GM23338 (cell line): ENCODE measurements around the gene NSUN4. TPM values are rescaled to one million over a fixed set of nuclear protein-coding genes. Genes with fewer than 3 reads are reported as not detected.

ENCODE experiments used
- ATAC-seq: fragments of 200-7000 bp; cut with Tn5 transposase; 3 replicates; pipeline ENCODE4 v1.9.1; 2020
- DNase-seq: peaks from one replicate; pipeline ENCODE4 v3.0.0-alpha.2; 2015; ENCODE audit warnings: low spot score
- H2AFZ ChIP-seq: fragments of 200-600 bp; sonication (generic); 2 replicates; pipeline ENCODE4 v1.8.0; 2016; ENCODE audit warnings: antibody characterized with exemption, mild to moderate bottlenecking, moderate library complexity
- H3F3A ChIP-seq: fragments of 200-600 bp; sonication (generic); replicated peaks from 2 replicates; pipeline ENCODE4 v1.8.0; 2017; ENCODE audit warnings: antibody characterized with exemption, mixed run types, low read depth
- H3K27ac ChIP-seq: fragments of 200-600 bp; sonication (generic); 2 replicates; pipeline ENCODE4 v1.6.1; 2016; ENCODE audit warnings: low read depth
- H3K27me3 ChIP-seq: fragments of 200-600 bp; sonication (generic); 2 replicates; pipeline ENCODE4 v1.8.0; 2016; ENCODE audit warnings: mild to moderate bottlenecking, mixed run types, moderate library complexity; ENCODE audit not compliant: insufficient read depth
- H3K36me3 ChIP-seq: fragments of 200-600 bp; sonication (generic); 2 replicates; pipeline ENCODE4 v1.8.0; 2016; ENCODE audit warnings: mild to moderate bottlenecking; ENCODE audit not compliant: insufficient read depth
- H3K4me1 ChIP-seq: fragments of 200-600 bp; sonication (generic); 2 replicates; pipeline ENCODE4 v1.8.0; 2016; ENCODE audit warnings: mild to moderate bottlenecking, moderate library complexity; ENCODE audit not compliant: insufficient read depth
- H3K4me2 ChIP-seq: fragments of 200-600 bp; sonication (generic); 2 replicates; pipeline ENCODE4 v1.7.1; 2017; ENCODE audit warnings: mixed run types
- H3K4me3 ChIP-seq: fragments of 200-600 bp; sonication (generic); 2 replicates; pipeline ENCODE4 v1.6.1; 2016; ENCODE audit warnings: mixed run types
- H3K79me2 ChIP-seq: fragments of 200-600 bp; sonication (generic); replicated peaks from 2 replicates; pipeline ENCODE4 v1.8.0; 2017; ENCODE audit warnings: mild to moderate bottlenecking; ENCODE audit not compliant: insufficient read depth
- H3K9me2 ChIP-seq: fragments of 200-600 bp; sonication (generic); 2 replicates; pipeline ENCODE4 v1.8.0; 2017; ENCODE audit not compliant: insufficient read depth
- H4K20me1 ChIP-seq: fragments of 200-600 bp; sonication (generic); replicated peaks from 2 replicates; pipeline ENCODE4 v1.8.0; 2017; ENCODE audit warnings: mild to moderate bottlenecking; ENCODE audit not compliant: insufficient read depth
- H3K27ac Mint-ChIP-seq: 2 replicates; pipeline ENCODE4 v1.8.0; 2020; ENCODE audit warnings: inconsistent platforms, mild to moderate bottlenecking, moderate library complexity, mixed read lengths
- H3K27me3 Mint-ChIP-seq: 3 replicates; pipeline ENCODE4 v1.8.0; 2022; ENCODE audit warnings: low read depth, mild to moderate bottlenecking, moderate library complexity, mixed read lengths, inconsistent platforms; ENCODE audit not compliant: insufficient read depth, poor library complexity
- H3K36me3 Mint-ChIP-seq: 3 replicates; pipeline ENCODE4 v1.8.0; 2021; ENCODE audit warnings: low read depth, mild to moderate bottlenecking, inconsistent platforms, moderate library complexity, mixed read lengths
- H3K4me1 Mint-ChIP-seq: 3 replicates; pipeline ENCODE4 v1.8.0; 2020; ENCODE audit warnings: mild to moderate bottlenecking, inconsistent platforms, mixed read lengths
- H3K4me3 Mint-ChIP-seq: 3 replicates; pipeline ENCODE4 v1.8.0; 2021; ENCODE audit warnings: moderate library complexity, mild to moderate bottlenecking, inconsistent platforms, mixed read lengths
- H3K9me3 Mint-ChIP-seq: 3 replicates; pipeline ENCODE4 v1.8.0; 2020; ENCODE audit warnings: moderate library complexity, mild to moderate bottlenecking, inconsistent platforms, mixed read lengths
- CREB1 ChIP-seq: fragments of 250-450 bp; sonication (Bioruptor Pico); IDR thresholded peaks from 2 replicates; pipeline ENCODE4 v1.5.0; 2020; ENCODE audit warnings: low read depth, mild to moderate bottlenecking, moderate library complexity
- CTCF ChIP-seq, 2 experiments: fragments of 200-600 bp in 1 of 2; sonication (generic) in 1 of 2; conservative IDR thresholded peaks; 2 replicates each; pipeline versions ENCODE4 v1.5.1 to v1.6.1; 2016 to 2017; ENCODE audit warnings: antibody characterized with exemption in 2 of 2, low read depth in 2 of 2, mild to moderate bottlenecking in 2 of 2, moderate library complexity in 1 of 2
- ETS1 ChIP-seq: IDR thresholded peaks from 2 replicates; pipeline ENCODE4 v1.6.1; 2016; ENCODE audit warnings: antibody characterized with exemption
- EZH2 ChIP-seq: fragments of 200-600 bp; sonication (generic); IDR thresholded peaks from one replicate; pipeline ENCODE4 v1.8.0; 2017; ENCODE audit warnings: antibody characterized with exemption, mild to moderate bottlenecking, low read depth; ENCODE audit not compliant: unreplicated experiment
- EZH2phosphoT487 ChIP-seq: fragments of 200-600 bp; sonication (generic); IDR thresholded peaks from one replicate; pipeline ENCODE4 v1.8.1; 2018; ENCODE audit warnings: antibody characterized with exemption; ENCODE audit not compliant: unreplicated experiment
- JUNB ChIP-seq: IDR thresholded peaks from one replicate; pipeline ENCODE4 v1.6.1; 2016; ENCODE audit warnings: antibody characterized with exemption; ENCODE audit not compliant: unreplicated experiment
- NANOG ChIP-seq: IDR thresholded peaks from 2 replicates; pipeline ENCODE4 v1.6.1; 2016; ENCODE audit warnings: antibody characterized with exemption, borderline replicate concordance
- POLR2AphosphoS5 ChIP-seq: IDR thresholded peaks from 2 replicates; pipeline ENCODE4 v1.6.1; 2016; ENCODE audit warnings: antibody characterized with exemption, low read depth
- REST ChIP-seq: IDR thresholded peaks from one replicate; pipeline ENCODE4 v1.6.1; 2018; ENCODE audit warnings: antibody characterized with exemption; ENCODE audit not compliant: unreplicated experiment
- STAT1 ChIP-seq: IDR thresholded peaks from one replicate; pipeline ENCODE4 v1.6.1; 2016; ENCODE audit warnings: antibody characterized with exemption; ENCODE audit not compliant: unreplicated experiment
- ZNF114 ChIP-seq: fragments of 250-450 bp; sonication (Bioruptor Pico); IDR thresholded peaks from 2 replicates; pipeline ENCODE4 v1.5.0; 2020; ENCODE audit warnings: mild to moderate bottlenecking, moderate library complexity
- ZNF331 ChIP-seq: fragments of 250-450 bp; sonication (Bioruptor Pico); IDR thresholded peaks from 2 replicates; pipeline ENCODE4 v1.5.0; 2020; ENCODE audit warnings: low read depth, mild to moderate bottlenecking, moderate library complexity
- polyA plus RNA-seq: library from polyadenylated mRNA; unstranded; fragments of >200 nt; fragmentation: Nextera tagmentation; extraction: Ambion mirVana; gene quantifications from 2 replicates; pipeline ENCODE4 v1.2.1, GENCODE V29; 2016
- total RNA-seq: library from RNA; depleted of rRNA; stranded (reverse); fragments of >200 nt; shearing (Covaris generic); gene quantifications from 2 replicates; pipeline ENCODE4 v1.2.3, GENCODE V29; 2014
- TF ChIP-seq, protein P1 (sequence below): fragments of 250-450 bp; sonication (Bioruptor Pico); IDR thresholded peaks from 2 replicates; pipeline ENCODE4 v1.5.0; 2020; ENCODE audit warnings: mild to moderate bottlenecking, moderate library complexity

Gene NSUN4
- total and polyA plus RNA-seq, 2 experiments from 2014 or later = 8.9 to 11.6 TPM

DNA sequence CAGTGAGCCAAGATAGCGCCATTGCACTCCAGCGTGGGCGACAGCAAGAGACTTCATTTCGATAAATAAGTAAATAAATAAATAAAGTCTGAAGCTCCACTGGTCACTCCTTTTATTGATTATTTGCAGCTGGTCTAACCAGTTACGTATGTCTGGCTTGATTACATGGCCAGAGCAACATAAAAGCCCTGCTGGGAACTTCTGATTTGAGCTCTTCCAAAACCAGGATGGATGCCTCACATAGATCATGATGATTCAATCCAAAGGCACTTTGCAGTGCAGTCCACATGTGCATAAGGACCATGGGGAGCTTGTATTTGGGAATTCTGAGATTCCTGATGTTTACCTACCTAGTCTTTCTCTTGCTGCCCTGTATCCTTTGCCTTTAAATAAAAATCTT is 24.0 kb downstream of the NSUN4 start:
- no peak overlapping the region for H3K27ac ChIP-seq
- no peak for ATAC-seq
- no peaks in the 10 kb centered on the region; the same call in 1 of the 2 replicates for H4K20me1 ChIP-seq
- no peak overlapping the region for H3K4me3 ChIP-seq
- H3K9me2 ChIP-seq = no peaks in the 10 kb centered on the region
- H3K9me3 Mint-ChIP-seq = no peaks in the 10 kb centered on the region
- peaks cover 44% of the 10 kb centered on the region for H3K36me3 Mint-ChIP-seq
- no peak for DNase-seq
- peaks cover 3% of the 10 kb centered on the region; the same call in 1 of the 2 replicates for H3F3A ChIP-seq
- no peak overlapping the region for H3K4me2 ChIP-seq
- H3K4me1 ChIP-seq = no peaks in the 10 kb centered on the region
- peaks cover 2% of the 10 kb centered on the region; the same call in 1 of the 3 replicates for H3K4me1 Mint-ChIP-seq
- H3K4me3 Mint-ChIP-seq = no peak overlapping the region
- no peak for TF ChIP-seq POLR2AphosphoS5
- TF ChIP-seq JUNB = no peak
- no peak for TF ChIP-seq EZH2phosphoT487
- TF ChIP-seq EZH2 = no peak
- TF ChIP-seq STAT1 = no peak
- TF ChIP-seq CREB1 (CRISPR knock-in tag) = no peak
- no peak for TF ChIP-seq ZNF114 (CRISPR knock-in tag)
- no peak for TF ChIP-seq REST
- no peak for TF ChIP-seq ETS1
- TF ChIP-seq ZNF331 (CRISPR knock-in tag) = no peak
- TF ChIP-seq NANOG = no peak
- no peak for TF ChIP-seq CTCF (conservative IDR thresholded peaks at IDR 0.05; ENCODE audit: low read depth in 2 of 2)
- TF ChIP-seq, protein P1, sequence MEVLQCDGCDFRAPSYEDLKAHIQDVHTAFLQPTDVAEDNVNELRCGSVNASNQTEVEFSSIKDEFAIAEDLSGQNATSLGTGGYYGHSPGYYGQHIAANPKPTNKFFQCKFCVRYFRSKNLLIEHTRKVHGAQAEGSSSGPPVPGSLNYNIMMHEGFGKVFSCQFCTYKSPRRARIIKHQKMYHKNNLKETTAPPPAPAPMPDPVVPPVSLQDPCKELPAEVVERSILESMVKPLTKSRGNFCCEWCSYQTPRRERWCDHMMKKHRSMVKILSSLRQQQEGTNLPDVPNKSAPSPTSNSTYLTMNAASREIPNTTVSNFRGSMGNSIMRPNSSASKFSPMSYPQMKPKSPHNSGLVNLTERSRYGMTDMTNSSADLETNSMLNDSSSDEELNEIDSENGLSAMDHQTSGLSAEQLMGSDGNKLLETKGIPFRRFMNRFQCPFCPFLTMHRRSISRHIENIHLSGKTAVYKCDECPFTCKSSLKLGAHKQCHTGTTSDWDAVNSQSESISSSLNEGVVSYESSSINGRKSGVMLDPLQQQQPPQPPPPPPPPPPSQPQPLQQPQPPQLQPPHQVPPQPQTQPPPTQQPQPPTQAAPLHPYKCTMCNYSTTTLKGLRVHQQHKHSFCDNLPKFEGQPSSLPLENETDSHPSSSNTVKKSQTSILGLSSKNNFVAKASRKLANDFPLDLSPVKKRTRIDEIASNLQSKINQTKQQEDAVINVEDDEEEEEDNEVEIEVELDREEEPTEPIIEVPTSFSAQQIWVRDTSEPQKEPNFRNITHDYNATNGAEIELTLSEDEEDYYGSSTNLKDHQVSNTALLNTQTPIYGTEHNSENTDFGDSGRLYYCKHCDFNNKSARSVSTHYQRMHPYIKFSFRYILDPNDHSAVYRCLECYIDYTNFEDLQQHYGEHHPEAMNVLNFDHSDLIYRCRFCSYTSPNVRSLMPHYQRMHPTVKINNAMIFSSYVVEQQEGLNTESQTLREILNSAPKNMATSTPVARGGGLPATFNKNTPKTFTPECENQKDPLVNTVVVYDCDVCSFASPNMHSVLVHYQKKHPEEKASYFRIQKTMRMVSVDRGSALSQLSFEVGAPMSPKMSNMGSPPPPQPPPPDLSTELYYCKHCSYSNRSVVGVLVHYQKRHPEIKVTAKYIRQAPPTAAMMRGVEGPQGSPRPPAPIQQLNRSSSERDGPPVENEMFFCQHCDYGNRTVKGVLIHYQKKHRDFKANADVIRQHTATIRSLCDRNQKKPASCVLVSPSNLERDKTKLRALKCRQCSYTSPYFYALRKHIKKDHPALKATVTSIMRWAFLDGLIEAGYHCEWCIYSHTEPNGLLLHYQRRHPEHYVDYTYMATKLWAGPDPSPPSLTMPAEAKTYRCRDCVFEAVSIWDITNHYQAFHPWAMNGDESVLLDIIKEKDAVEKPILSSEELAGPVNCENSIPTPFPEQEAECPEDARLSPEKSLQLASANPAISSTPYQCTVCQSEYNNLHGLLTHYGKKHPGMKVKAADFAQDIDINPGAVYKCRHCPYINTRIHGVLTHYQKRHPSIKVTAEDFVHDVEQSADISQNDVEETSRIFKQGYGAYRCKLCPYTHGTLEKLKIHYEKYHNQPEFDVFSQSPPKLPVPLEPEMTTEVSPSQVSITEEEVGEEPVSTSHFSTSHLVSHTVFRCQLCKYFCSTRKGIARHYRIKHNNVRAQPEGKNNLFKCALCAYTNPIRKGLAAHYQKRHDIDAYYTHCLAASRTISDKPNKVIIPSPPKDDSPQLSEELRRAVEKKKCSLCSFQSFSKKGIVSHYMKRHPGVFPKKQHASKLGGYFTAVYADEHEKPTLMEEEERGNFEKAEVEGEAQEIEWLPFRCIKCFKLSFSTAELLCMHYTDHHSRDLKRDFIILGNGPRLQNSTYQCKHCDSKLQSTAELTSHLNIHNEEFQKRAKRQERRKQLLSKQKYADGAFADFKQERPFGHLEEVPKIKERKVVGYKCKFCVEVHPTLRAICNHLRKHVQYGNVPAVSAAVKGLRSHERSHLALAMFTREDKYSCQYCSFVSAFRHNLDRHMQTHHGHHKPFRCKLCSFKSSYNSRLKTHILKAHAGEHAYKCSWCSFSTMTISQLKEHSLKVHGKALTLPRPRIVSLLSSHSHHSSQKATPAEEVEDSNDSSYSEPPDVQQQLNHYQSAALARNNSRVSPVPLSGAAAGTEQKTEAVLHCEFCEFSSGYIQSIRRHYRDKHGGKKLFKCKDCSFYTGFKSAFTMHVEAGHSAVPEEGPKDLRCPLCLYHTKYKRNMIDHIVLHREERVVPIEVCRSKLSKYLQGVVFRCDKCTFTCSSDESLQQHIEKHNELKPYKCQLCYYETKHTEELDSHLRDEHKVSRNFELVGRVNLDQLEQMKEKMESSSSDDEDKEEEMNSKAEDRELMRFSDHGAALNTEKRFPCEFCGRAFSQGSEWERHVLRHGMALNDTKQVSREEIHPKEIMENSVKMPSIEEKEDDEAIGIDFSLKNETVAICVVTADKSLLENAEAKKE (CRISPR knock-in tag) = no peak
- peaks cover 14% of the 10 kb centered on the region for H3K36me3 ChIP-seq
- no peaks in the 10 kb centered on the region for H3K27me3 ChIP-seq
- no peak overlapping the region for H3K27ac Mint-ChIP-seq
- H3K79me2 ChIP-seq = no peaks in the 10 kb centered on the region
- no peak overlapping the region for H2AFZ ChIP-seq
- no peaks in the 10 kb centered on the region for H3K27me3 Mint-ChIP-seq
